GM18868 (cell line): ENCODE measurements around the gene SYNPR.
A peak's percentile ranks its signal among the peaks of the same experiment; 100 is the strongest.

Source experiments
- ATAC-seq: cut with Tn5 transposase; IDR thresholded peaks from one replicate; pipeline ENCODE4 v1.9.1; 2021; ENCODE audit warnings: mild to moderate bottlenecking, moderate library complexity; ENCODE audit not compliant: unreplicated experiment

SYNPR gene

DNA sequence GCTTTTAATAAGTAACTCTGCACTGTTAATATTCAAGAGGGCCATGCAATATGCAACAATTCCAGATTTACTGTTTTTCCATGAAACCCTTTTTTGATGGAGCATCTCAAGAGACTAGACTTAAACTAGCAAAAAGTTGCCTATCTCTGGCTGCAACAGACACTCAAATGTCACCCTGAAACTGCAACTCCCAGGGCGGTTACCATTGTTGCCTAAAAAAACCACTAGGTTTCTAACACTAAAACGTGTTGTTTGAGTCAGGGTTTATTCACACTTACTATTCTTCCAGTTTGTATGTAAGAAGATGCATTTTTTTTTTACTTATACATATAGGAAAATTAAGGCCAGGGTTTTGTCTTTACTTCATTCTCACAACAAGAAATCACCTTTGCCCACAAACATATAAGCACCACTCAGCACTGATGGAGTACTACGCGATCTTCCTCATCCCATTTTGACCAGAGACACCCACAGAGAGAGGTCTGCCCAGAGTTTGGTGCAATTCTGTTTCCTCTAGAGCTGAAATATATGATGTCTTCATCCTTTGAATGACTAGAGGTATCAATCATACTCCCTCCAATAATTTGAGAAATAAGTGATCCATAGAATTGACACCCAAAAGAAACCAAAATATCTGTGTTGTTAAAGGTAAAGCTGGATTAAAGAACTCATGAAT lies 250.4 kb downstream of the SYNPR start:
- no peak for ATAC-seq

DNA sequence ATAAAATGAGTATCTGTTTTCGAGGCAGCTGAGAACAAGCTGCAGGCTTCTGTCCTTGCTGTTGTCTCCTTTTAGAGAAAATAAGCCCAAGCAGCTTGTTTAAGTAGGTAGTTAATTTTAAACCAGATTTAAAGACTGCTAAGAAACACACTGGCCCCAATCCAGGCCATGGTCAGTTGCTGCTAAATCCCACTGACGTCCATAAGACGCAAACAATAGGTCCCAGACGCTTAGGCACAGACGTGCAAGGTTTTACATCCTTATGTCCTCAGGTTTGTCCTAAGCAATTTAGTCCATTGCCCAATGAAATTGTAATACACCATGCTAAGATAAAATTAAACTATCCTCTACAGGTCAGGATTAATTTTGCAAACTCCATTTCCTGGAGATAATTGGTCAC lies 254.4 kb downstream of the SYNPR start:
- no peak for ATAC-seq

DNA sequence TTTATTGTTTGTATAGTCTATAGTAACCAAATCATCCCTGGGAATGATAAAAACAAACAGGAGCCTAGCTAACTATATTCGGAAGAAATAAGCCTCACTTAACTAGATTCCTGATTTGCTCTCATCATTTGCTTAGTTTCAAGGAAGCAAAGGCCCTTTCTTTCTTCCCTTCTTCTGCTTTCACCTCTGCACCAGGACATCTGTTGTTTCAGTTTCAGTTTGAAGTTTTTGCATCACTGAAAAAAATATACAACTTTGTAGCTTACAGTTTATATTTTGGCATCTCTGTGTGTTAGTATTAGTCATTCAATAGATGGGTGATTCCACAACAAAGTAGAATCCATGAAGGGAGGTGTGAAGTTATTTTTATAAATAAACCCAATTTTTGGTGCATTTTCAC lies 260.8 kb downstream of the SYNPR start:
- ATAC-seq: no peak

DNA sequence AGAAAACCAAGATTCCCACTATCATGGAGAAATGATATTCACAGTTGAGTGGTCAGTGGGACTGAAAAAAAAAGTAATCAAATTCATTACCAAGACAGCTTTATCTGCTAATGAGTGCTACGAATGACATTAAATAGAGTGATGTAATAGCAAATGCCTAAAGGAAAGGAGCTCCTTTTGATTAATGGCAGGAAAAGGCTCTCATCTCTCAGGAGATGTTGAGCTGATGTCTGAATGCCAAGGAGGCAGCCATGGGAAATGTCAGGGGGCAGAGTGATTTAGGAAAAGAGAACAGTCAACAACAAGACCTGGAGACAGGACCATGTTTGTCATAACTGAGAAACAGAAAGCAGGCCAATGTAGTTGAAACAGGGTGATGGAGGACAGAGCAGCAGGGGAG lies 277.7 kb downstream of the SYNPR start:
- no peak for ATAC-seq

DNA sequence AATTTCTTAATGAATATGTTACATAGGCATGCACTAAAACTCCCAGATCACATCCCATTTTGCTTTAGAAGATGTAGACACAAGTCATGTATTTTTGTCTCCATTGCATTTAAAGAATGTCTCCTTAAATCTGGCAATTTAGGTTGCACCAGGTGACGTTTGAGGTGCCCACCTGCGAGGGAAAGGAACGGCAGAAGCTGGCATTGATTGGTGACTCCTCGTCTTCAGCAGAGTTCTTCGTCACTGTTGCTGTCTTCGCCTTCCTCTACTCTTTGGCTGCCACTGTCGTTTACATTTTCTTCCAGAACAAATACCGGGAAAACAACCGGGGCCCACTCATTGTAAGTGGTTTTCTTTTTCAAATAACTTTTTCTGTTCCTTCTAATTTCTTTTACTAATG lies 278.3 kb downstream of the SYNPR start:
- ATAC-seq: no peak

DNA sequence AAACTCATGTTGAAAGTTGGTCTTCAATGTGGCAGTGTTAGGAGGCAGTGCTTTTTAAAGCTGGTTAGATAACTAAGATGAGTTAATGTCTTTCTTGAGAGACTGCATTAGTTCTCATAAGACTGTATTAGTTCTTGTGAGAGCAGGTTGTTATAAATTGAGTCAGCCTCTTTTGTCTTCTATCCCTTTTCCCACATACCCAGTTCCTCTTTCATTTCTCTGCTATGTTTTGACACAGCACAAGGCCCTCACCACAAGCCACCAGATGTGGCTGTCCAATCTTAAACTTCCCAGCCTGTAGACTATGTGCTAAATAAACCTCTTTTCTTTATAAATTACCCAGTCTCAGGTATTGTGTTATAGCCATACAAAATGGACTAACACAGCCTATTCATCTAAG lies 279.8 kb downstream of the SYNPR start:
- peak; percentile 89 for ATAC-seq

DNA sequence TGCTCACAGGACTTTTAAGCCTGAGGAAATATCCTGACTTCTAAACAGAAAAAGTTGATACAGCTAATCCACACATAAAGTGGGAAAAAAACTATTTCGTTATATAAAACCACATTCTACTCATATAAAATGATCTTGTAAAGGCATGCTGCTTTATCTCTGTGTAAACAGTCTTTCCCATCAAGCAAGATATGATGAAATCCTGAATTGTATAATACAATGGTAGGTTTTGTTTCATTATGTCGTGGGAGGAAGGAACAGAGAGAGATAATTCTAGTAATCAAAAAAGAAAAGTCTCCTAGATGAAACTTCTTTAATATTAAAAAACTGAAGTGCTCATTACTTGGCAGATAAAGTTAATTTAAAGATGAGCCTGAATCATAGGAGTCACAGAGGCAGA lies 281.8 kb downstream of the SYNPR start:
- ATAC-seq: no peak

DNA sequence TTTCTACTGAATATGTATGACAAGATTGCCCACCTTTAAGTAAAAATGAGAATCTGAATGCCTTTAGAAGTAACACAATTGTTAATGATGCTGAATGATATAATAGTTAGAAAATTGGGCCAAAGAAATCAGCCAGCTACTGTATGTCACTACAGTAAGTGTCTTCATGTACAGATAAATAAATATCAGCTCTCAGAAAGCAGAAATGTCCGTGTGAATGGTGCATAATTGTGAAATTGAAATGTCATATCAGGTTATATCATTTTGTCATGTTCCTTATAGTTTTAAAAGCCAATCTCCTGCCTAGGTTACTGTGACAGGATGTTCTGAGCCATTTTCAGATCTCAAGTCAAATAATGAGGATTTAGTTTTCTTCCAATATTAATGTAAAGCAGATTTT lies 283.8 kb downstream of the SYNPR start:
- no peak for ATAC-seq

DNA sequence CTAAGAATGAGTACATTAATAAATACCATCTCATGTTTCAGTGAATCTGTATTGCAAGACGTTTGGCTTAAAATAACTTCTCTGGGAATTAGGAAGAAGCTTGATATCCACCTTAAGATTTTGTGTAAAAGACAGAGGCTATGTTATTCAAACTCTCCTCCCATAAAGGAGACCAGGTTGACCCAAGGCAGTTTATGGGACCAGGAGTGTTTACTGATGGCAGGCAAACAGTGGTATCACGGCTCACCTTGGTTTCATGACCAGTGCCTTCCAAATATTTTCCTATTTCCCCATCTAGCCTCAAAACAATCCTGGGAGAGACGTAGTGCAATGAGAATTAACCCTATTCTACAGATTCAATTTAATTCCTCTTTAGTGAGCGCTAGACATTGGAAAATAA lies 284.2 kb downstream of the SYNPR start:
- ATAC-seq: no peak

DNA sequence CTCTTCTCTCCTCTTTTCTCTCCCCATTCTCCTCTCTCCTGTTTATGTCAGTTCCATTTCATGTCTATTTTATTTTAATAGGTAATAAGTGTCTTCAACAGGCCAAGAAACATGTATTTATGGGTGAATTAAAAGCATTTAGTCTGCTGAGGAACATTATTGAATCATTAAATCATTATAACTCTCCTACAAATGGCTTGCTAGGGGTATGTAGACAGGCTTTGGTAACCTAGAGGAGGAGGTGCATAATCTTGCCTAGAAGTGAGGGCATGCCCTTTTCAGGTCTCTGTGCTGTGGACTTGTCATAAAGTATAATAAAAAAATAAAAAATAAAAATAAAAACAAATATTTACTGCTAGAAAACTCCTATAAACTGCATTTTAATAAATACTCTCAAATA lies 285.5 kb downstream of the SYNPR start:
- ATAC-seq: no peak

DNA sequence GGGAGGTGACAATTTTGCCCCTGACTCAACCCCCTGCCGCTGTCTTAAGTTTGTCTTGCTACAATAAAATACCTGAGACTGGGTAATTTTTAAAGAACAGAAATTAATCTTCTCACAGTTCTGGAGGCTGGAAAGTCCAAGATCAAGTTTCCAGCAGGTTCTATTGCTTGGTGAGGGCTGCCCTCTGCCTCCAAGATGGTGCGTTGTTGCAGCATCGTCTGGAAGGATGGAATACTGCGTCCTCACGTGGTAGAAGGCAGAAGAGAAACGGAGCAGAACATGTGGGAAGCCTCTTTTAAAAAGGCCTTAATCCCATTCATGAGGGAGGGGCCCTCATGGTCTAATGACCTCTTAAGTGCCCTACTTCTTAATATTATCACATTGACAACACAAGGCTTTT lies 287.1 kb downstream of the SYNPR start:
- ATAC-seq: no peak

DNA sequence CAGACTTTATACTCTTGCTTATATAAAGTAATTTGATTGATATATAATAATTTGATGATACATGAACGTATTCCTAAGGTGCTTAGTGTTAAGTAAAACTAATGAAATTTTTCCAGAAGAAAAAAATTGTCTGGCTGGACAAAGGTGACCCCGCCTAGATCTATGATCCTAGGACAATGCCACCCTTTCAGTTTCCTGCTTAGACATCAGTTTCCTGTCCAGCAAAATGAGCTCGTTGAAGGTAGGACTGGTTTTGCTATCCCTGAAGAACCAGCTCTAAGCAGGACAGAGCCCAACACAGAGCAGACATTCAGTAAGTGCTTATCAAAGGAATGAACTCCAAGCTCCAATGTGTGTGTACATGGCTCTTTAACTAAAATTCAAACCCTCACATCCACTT lies 293.6 kb downstream of the SYNPR start:
- ATAC-seq: no peak

DNA sequence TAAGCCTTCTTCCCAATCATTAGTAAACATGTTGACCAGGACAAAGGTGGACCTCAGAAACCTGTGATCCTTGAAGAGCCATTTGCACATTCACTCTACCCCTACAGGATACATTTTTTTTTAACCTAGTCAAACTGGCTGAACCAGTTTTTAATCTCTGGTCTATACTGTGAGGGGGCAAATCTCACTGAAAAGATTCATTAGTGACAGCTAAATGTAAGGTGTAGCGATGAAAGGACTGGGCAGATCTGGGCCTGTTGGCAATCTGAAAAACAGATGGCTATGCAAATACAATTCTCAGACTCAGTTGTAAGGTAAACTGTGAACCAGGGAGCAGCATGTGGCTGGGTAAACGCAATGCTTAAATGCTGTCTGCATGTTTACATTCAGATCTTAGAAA lies 298.7 kb downstream of the SYNPR start:
- ATAC-seq: no peak

DNA sequence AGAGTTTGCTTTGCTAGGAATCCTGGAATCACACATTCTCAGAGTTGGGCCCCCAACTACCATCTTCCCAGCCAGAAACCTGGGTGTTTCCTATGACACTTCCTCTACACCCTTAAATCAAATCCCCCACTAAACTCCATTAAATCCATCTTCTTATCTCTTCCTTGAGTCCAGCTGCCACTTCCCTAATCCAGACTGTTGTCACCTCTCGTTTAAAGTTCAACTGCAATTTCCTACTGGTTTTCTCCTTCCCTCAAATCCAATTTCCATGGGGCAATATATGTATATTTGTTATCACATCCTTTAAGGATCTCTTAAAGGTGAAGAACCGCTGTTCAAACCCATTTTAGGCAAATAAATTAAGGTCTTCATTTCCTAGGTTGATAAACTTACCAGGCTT lies 300.8 kb downstream of the SYNPR start:
- ATAC-seq: no peak

DNA sequence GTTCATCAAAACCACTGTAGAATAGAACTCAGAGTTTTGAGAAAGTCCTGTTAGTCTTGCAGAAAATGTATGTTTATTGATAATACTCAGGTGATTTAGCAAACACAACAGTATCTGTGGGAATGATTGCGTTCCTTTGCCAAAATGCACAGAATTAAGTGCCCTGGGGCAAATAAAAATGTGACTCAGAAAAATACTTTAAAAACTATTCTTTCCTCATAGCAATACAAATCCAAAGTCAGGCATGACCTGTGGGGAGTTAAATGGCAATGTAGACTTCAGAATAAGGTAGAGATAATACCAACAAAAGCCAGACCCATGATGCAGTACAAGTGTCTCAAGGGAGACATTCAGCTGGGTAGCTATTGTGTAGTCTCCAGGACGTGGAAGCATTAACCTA lies 302.0 kb downstream of the SYNPR start:
- ATAC-seq: no peak

DNA sequence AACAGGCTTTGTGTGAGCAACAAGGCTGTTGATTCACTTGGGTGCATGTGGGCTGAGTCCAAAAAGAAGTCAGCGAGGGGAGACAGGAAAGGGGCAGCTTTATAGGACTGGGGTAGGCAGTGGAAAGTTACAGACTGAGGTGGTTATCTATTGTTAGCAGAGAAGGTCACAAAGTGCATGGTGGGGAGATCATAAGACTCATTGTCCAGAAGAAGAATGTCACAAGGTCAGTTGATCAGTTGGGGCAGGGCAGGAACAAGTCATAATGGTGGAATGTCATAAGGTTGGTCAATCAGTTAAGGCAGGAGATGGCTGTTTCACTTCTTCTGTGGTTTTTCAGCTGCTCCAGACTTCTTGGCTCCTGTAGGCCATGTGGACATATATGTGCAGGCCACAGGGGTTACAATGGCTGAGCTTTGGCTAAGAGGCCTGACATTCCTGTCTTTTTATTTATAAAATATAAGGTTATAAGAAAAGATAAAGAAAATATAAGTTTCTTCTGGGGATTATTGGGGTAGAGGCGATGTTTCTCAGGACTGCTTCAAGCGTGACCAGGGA lies 304.9 kb downstream of the SYNPR start:
- no peak for ATAC-seq

DNA sequence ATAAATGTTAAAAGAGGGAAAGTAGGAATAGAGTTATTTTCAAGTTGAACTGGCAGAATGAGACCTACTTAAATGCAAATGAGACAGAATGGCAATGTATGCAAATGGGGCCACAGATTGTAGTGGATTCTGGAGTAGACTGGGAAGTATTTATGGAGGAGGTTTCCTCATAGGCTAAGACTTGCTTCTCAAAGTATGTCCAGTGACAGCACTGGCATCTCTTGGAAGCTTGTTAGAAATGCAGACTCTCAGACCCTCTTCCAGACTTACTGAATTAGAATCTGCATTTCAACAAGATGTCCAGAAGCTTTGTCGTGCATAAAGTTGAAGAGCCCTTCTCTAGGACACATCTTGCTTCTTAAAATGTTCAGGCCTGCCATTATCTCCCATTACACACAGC lies 306.6 kb downstream of the SYNPR start:
- ATAC-seq: no peak

DNA sequence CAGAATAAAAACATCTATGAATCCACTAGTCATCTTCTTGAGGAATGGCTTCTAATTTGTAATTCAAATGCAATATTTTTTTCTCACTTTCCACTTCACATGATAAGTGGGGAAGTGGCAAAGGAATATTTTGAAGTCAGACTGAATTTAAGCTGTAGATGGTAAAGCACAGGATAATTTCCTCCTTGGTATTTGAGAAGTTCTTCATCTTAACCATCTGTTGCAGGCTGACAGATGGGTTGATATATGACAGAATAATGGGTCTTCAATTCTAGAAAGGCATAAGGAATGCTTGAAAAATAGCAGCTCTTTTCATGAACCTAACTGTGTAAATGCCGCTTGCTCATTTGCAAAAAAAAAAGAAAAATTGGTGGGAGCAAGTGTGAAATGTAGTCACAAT lies 307.8 kb downstream of the SYNPR start:
- no peak for ATAC-seq

DNA sequence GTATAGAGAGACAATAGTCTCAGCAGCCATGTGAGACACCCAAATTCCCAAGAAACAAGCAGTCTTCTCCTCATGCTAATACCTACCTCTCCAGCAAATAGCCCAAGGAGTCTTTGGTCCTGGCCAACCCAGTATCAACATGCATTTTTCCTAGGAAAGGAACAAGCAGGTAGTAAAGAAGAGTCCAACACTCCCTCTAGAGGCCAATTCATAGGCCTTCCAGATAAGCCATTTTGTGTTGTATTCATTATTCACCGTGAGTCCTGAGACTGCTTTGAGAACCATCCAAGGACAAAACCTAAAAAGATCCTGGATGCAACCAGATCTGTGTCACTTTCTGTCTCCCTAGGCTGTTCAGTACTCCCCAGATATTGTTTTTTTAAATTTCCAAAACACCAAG lies 310.8 kb downstream of the SYNPR start:
- no peak for ATAC-seq

DNA sequence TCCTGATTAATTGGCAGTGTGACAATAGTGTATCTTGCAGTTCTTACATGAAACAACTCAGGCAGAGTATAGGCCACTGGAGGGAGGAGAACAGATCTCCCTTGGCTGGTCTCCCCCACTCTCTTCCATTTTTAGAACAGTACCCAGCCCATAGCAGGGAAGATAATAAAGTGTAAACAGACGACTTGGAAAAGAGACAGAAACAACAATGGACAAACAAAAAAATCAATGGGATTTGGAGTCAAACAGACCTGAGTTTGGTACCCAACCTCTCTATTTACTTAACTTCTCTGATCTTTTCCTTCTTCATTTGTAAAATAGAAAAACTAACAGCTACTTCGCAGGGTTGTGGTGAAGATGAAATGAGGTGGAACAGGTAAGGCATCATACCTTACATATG lies 315.7 kb downstream of the SYNPR start:
- ATAC-seq: no peak

DNA sequence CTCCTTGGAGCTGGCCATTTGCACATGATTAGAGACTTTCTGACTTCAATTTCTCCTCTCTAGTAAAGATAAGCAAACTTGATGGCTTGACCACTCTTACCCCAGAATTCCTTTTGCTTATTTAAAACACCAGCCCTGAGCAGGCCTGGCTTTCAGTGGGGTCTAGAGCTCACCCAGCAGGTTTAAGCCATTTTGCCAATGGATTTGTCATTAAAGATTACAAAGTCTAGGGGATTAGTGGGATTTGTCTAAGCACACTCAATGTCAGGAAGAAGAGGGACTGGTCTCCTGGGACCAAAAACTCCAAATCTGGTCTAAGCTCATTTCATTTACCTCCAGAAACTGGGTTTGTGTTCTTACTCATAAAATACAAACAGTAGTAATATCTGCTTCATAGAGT lies 317.1 kb downstream of the SYNPR start:
- ATAC-seq: no peak

DNA sequence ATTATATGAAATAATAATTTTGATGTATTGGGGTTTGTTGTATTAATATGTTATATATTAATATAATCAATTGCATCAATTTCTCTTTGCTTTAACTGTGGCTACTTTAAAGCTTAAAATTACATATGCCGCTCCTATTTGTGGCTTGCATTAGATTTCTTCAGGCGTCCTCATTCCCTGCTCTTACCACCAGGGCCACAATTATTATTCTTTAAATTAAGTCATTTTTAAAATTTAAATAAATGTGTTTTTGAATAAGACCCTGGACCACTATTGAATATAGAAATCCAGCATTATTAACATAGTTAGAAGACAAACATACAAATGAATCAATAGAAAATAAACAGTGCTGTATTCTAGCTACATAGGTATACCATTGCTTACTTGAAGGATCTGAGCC lies 318.9 kb downstream of the SYNPR start:
- no peak for ATAC-seq

DNA sequence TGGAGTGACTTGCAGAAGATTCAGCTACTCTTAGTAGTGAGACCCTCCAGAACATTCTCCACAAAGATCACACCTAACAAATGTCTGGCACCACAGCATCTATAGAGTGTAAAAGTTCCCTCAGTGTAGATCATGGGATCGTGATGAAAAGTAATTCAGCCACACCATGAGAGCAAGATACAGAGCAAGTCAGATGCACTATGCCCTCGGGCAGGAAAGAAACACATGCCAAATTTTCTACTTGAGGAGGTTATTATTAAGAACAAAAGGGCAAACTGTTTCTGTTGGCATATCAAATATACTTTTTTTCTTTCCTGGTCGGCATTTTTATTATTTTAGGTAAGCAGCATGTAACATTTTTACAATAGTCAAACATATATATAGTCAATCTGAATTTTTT lies 329.6 kb downstream of the SYNPR start:
- ATAC-seq: no peak
